KG1 (cell line): Measurements from ENCODE around the gene TRMT61B.

Experiments used
- DNase-seq: peaks from one replicate; lab custom pipeline; 2025; lab: John Stamatoyannopoulos, UW

The TRMT61B gene

DNA sequence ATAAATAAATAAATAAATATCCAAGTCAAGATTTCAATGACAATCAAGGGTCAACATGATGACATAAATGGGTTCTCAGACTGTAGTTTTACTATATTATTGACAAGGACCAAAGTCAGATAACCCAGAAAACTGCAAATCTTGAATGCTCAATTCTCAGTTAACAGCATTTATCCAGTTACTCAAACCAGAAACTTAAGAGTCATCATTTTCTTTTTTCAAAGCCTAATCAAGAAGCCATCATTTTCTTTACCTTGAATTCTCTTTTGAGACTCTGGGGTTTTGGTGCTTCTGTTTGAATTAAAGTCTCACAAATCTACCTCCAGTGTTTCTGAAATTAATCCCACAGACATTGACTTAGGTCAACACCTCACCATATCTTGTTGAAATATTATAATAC lies 14.1 kb downstream of the TRMT61B start:
- no peak for DNase-seq

DNA sequence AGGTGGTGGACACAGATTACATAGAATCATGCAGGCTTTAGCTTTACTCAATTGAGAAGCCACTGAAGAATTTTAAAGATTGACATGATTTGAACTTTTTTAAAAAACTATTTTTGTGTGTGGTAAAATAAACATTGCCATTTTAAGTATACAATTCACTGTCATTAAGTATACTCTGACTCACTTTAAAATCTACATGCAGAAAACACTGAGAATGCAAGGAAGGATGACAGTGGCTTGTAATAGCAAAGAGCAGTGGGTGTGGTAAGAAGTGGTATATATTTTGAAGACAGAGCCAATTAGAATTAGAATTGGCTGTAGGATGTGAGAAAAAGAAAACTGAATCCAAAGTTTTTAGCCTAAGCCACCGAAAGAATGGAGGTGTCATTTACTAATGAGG lies 14.9 kb downstream of the TRMT61B start:
- DNase-seq, result no peak

DNA sequence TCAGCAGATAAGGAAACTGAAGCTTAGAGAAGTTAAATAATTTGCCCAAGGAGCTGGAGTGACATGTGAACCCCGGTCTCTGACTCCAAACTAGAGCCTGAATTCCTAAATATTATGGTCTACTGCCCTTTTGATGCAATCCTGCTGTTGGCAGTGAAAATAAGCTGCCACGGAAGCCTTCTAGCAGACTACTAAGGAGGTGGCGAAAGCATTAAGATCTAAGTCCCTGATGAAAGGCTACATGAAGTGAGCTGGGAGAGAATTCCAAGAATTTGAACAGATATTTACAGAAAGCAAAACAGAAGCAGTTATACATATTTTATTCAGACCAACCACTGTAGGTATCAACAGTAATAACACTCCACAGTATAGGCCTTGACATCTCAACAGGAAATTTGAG lies 28.1 kb downstream of the TRMT61B start:
- no peak for DNase-seq

DNA sequence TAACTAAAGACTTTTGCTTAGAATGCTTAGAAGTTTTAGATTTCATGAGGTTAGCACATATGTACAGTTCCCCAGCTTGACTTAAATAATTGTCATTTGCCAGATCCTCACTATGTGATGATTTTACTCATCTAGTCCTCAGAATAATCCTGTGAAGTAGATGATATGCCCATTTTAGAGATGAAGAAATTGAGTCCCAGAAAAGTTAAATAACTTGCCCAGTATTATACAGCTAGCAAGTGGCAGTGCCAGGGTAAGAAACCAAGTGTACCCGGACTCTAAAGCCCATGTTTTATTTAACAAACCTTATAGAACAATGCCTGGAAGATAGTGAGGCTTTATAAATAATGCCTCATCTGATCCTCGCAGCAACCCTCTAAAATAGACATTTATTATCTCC lies 31.1 kb downstream of the TRMT61B start:
- no peak for DNase-seq

DNA sequence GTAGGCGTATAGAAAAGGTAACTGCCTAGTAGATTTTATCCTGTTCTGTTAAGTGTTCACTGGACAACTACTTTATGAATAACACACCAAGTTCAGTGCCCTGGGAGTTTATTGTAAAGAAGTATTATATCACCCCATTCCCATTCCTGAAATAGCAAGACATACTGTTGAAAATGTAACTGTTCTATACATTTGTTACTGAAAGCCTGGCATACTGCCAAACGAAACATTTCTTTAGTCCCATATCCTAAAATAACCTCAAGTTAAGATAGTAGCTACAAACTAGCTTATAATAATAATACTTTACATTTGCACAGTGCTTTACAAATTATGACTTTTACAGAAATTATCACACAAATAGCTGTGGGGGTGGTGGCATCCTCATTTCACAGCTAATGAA lies 34.3 kb downstream of the TRMT61B start:
- no peak for DNase-seq

DNA sequence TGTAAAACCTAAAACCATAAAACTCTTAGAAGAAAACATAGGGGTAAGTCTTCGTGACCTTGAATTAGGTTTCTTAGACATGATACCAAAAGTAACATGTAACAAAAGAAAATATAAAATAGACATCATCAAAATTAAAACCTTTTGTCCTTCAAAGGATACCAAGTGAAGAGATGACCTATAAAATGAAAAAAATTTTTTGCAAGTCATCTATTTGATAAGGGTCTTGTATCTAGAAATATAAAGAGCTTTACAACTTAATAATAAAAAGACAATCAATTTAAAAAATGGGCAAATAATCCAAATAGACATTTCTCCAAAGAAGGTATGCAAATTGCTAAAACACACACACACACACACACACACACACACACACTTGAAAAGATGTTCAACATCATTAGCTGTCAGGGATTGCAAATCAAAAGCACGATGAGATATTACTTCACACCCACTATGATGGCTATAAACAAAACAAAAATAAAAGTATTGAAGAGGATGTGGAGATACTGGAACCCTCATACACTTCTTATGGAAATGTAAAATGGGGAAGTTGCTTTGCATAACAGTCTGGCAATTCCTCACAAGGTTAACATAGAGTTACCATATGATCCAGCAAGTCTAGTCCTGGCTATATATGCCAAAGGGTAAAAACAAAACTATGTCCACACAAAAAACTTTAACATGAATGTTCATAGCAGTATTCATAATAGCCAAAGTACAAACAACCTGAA lies 36.2 kb downstream of the TRMT61B start:
- DNase-seq, result no peak

DNA sequence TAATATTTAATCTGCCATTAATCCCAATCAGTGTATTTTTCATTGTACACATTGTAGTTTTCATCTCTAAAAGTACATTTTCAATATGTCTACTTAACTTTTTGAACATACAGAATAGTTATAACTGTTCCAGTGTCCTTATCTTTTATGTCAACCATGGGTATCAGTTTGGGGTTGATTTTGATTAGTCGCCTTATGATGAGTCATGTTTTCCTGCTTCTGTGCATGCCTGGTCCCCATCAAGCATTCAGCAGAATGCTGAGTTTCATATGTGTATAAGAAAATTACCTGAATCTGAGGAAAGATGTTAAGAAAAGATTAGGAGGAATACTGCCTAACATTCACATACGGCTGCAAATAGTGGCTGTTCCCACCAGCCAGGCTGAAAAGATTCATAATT lies 41.7 kb downstream of the TRMT61B start:
- no peak for DNase-seq

DNA sequence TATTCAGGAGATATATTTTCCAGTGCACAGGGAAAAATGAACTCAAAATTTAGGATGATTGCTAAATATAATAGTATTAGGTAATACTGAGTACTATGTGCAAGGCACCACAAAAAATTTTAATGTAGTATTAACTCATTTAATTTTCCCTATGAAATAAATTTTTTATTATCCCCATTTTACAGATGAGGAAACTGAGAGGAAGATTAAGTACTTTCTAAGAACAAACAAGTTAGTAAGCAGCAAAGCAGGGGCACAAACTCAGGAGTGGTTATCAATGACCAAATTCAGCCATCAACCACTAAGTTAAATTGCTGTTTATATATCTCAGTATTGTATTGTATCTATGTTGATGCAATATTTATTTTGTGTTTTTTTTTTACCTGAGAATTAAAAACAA lies 45.2 kb downstream of the TRMT61B start:
- no peak for DNase-seq

DNA sequence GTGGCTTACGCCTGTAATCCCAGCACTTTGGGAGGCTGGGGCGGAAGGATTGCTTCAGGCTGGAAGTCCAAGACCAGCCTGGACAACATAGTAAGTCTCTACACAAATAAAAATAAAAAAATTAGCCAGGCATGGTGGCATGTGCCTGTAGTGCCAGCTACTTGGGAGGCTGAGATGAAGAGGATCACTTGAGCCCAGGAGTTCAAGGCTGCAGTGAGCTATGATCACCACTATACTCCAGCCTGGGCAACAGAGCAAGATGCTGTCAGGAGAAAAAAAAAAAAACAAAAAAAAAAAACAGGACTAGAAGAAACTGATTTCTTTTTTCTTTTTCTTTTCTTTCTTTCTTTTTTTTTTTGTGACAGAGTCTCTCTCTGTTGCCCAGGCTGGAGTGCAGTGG lies 45.9 kb downstream of the TRMT61B start:
- DNase-seq, result no peak

DNA sequence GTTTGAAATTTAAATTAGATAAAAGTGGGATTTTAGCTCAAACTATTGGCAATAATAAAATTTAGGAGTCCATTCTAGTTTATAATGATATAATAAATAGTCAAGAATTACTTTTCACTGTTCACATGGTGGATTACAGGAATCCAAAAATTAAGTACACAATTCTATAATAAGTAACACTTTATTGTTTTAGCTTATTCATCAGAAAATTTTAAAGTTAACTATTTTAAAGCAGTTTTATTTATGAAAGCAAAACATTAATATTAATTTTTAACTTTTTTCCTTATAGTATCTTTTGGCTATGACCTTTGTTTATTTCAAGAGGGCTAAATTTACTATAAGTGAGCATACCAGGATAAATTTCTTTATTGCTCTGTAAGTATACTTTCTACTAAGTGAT lies 48.1 kb downstream of the TRMT61B start:
- no peak for DNase-seq

DNA sequence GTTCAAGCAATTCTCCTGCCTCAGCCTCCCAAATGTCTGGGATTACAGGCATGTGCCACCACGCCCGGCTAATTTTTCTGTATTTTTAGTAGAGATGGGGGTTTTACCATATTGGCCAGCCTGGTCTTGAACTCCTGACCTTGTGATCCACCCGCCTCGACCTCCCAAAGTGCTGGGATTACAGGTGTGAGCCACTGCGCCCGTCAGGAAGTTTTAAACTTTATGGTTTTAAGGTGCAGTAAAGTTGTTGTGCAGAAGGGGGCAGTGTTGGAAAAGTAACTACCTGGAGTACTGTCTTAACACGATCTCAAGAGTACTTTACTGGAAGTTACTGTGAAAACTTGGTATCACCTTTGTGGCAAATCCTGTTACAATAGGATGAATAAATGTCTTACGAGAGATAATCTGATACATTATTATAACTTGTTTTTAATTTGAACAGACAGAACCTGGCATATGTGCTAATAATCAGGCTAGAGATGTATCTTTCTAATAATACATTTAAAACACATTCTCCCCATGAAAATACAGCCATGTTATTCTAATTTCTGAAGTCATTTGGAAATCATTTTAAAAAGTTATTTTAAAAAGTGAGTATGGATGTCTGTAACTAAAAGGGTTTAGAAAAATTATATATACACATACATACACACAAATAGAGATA lies 48.7 kb downstream of the TRMT61B start:
- DNase-seq, result peak; percentile 31

DNA sequence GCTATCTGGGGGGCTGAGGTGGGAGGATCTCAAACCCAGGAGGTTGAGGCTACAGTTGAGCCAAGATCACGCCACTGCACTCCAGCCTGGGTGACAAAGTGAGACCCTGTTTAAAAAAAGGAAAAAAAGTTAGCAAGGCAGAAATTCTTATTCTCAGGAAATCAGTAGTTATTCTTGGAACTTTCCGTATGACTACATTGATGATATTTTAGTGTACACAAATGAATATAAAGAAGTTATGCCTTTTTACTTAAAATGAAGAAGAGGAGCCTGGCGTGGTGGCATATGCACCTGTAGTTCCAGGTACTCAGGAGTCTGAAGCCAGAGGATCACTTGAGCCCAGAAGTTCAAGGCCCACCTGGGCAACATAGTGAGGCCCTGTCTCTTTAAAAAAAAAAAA lies 52.1 kb downstream of the TRMT61B start:
- no peak for DNase-seq

DNA sequence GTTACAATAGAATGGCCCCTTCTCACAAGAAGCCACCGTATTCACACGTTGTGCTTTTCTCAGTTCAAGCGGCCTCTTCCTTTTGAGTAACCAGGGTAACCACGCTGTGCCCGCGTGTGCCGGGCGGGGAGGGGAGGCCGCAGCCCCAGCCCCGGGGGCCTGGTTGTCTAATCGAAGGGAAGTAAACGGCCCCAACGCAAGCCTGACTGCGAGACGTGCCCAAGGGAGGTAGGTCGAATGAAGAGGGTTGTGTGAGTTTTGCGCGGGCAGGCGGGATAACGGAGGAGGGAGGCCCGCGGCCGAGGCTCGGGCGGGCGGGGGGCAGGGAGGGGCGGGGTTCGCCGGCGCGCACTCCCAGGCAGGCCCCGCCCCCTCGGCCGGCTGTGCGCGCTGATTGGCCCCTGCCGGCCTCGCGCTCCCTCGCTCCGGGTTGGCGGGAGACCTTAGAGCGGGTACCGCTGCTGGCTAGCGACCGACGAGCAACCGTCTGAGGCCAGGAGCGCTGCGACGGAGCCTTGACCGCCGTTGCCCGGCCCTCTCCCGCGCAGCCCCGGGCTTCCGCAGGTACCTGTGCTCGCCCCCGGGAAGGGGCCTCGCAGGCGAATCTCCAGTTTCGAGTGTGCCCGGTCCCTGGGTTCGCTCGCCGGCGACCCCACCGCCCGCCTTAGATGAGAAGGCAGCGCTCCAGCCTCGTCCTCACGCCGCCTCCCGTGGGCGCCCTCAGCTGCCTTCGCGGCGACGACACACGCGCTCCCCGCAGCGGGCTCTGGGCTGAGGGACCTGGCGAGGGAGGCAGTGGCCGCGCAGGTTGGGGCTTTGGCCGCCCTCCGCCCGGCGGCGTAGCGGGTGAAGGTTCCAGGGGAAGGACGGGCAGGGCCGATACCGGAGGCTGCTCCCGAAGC lies 59.5 kb downstream of the TRMT61B start, which contains the start of gene SPDYA:
SPDYA (plus strand) TSS at position 451 of the 902 bp plus-strand sequence. CDS start 5,181 bp downstream, outside the sequence.
- no peak for DNase-seq

DNA sequence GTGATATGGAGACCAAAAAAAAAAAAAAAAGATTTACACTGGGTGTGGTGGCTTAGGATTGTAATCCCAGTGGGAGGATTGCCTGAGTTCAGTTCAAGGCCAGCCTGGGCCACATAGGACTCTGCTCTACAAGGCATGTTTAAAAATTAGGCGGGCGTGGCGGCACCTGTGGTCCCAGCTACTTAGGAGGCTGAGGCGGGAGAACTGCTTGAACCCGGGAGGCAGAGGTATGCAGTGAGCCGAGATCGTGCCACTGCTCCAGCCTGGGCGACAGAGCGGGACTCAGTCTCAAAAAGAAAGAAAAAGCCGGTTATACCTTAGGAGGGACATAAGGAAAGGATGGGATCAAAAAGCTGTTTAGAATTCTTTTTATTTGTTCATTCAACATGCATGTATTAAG lies 60.2 kb downstream of the TRMT61B start:
- no peak for DNase-seq

DNA sequence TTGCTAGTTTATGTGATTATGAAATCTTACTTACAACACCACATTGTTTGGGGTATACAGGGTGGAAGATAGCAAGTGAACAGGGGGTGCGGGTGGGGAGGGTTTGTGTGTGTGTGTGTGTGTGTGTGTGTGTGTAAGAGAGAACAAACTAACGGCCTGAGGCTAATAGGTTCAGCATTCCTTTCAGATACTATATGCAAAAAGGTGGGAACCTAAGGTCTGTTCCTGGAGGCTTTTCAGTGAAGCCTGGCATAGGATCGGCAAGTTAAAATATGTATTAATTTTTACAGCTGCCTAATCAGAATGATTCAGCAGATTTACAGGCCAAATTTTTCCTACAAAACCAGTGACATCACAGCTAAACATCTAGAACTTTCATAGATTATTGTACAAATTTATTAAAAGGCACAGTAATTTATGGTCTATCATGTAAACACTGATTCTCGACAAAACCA lies 67.1 kb downstream of the TRMT61B start:
- no peak for DNase-seq

DNA sequence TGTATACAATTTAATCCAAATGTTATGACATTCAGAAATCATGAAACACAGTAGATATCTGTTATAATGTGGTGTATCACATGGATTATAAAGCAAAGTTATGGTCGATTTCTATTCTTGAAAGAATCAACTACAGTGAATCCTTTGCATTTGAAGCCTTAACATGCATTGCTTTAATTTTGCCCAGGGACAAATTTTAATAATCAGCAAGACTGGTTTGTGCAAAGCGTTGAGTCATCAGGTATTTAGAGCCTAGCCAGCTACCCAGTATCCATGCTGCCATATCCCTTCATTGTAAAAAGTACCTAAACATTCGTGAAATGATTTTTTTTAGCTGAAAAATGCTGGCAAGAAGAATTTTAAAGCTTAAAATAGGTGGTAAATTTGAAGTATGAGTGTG lies 68.4 kb downstream of the TRMT61B start:
- no peak for DNase-seq
